K562 (cell line): ENCODE results near the gene RPL10A. TPM values are rescaled to one million over a fixed set of nuclear protein-coding genes. Genes with fewer than 3 reads are reported as not detected.

Experiments
- CBX1 ChIP-seq: sonication (generic); IDR thresholded peaks from 2 replicates; pipeline ENCODE4 v1.6.1; 2016; ENCODE audit warnings: antibody characterized with exemption, low read depth, mild to moderate bottlenecking
- CBX3 ChIP-seq, 2 experiments: IDR thresholded peaks; 1 replicate in 1 of 2; 2 replicates in 1 of 2; pipeline ENCODE4 v1.6.1; 2012; ENCODE audit warnings: inconsistent platforms in 2 of 2, low read length in 2 of 2, borderline replicate concordance in 1 of 2, control low read depth in 1 of 2
- CHAMP1 ChIP-seq: fragments of 450-650 bp; IDR thresholded peaks from 2 replicates; pipeline ENCODE4 v1.6.1; 2016; ENCODE audit warnings: mild to moderate bottlenecking
- CREB1 ChIP-seq, 2 experiments: sonication (generic) in 1 of 2; formaldehyde crosslinking in 1 of 2; IDR thresholded peaks; 2 replicates each; pipeline versions ENCODE4 v1.6.1 to v1.8.0; 2012 to 2022; ENCODE audit warnings: inconsistent platforms in 1 of 2, mild to moderate bottlenecking in 1 of 2, missing genetic modification reagents in 1 of 2, moderate library complexity in 1 of 2
- CSDE1 ChIP-seq, 2 experiments: fragments of 450-650 bp; IDR thresholded peaks; 2 replicates each; pipeline ENCODE4 v1.6.1; 2016; ENCODE audit warnings: mild to moderate bottlenecking in 1 of 2
- ELF1 ChIP-seq: fragments of 200-800 bp; sonication (Bioruptor generic); IDR thresholded peaks from 2 replicates; pipeline ENCODE4 v1.6.1; 2016; ENCODE audit warnings: missing genetic modification characterization, missing compliant biosample characterization
- EP400 ChIP-seq: fragments of 450-650 bp; IDR thresholded peaks from 2 replicates; pipeline ENCODE4 v1.6.1; 2017; ENCODE audit warnings: antibody characterized with exemption, mild to moderate bottlenecking, moderate library complexity
- FOS ChIP-seq: IDR thresholded peaks from 3 replicates; pipeline ENCODE4 v1.6.1; 2011; ENCODE audit not compliant: insufficient read length; ENCODE audit errors: extremely low read depth
- GABPA ChIP-seq: fragments of 200-800 bp; sonication (Bioruptor generic); conservative IDR thresholded peaks from 2 replicates; pipeline ENCODE4 v1.6.1; 2016; ENCODE audit warnings: low read depth, missing genetic modification characterization, missing compliant biosample characterization
- HMG20B ChIP-seq: fragments of 250-450 bp; sonication (Bioruptor Pico); IDR thresholded peaks from 2 replicates; pipeline ENCODE4 v1.5.0; 2021; ENCODE audit warnings: mild to moderate bottlenecking
- ID3 ChIP-seq, 2 experiments: fragments of 250-450 bp in 1 of 2; fragments of 450-650 bp in 1 of 2; sonication (Bioruptor Pico) in 1 of 2; IDR thresholded peaks; 2 replicates each; pipeline versions ENCODE4 v1.6.1 to v1.8.0; 2016 to 2021; ENCODE audit warnings: mild to moderate bottlenecking in 2 of 2, moderate library complexity in 2 of 2, missing compliant biosample characterization in 1 of 2, missing genetic modification characterization in 1 of 2
- KDM2B ChIP-seq: fragments of 250-450 bp; sonication (Bioruptor Pico); IDR thresholded peaks from 2 replicates; pipeline ENCODE4 v1.8.0; 2021; ENCODE audit warnings: mild to moderate bottlenecking, moderate library complexity
- KDM4B ChIP-seq, 2 experiments: fragments of 450-650 bp in 1 of 2; sonication (generic) in 1 of 2; IDR thresholded peaks; 2 replicates each; pipeline ENCODE4 v1.6.1; 2016 to 2017; ENCODE audit warnings: borderline replicate concordance in 2 of 2, antibody characterized with exemption in 1 of 2, low read depth in 1 of 2, mild to moderate bottlenecking in 1 of 2
- MBD2 ChIP-seq: sonication (generic); IDR thresholded peaks from 2 replicates; pipeline ENCODE4 v1.6.1; 2016; ENCODE audit warnings: low read depth, borderline replicate concordance
- MCM5 ChIP-seq: fragments of 450-650 bp; IDR thresholded peaks from 2 replicates; pipeline ENCODE4 v1.6.1; 2016; ENCODE audit warnings: low read depth
- POLR3G ChIP-seq: IDR thresholded peaks from 2 replicates; pipeline ENCODE4 v1.6.1; 2011; ENCODE audit not compliant: insufficient read length, insufficient replicate concordance; ENCODE audit errors: extremely low read depth
- RNF219 ChIP-seq: fragments of 250-450 bp; sonication (Bioruptor Pico); IDR thresholded peaks from 2 replicates; pipeline ENCODE4 v1.5.0; 2022; ENCODE audit warnings: mild to moderate bottlenecking
- STAT5B ChIP-seq: fragments of 250-450 bp; sonication (Bioruptor Pico); IDR thresholded peaks from 2 replicates; pipeline ENCODE4 v1.8.0; 2021; ENCODE audit warnings: mild to moderate bottlenecking, inconsistent platforms
- TFAM ChIP-seq: fragments of 250-450 bp; sonication (Bioruptor Pico); conservative IDR thresholded peaks from 2 replicates; pipeline ENCODE4 v1.5.0; 2021; ENCODE audit warnings: mild to moderate bottlenecking, moderate library complexity
- U2AF1 ChIP-seq: fragments of 200-400 bp; formaldehyde crosslinking; optimal IDR thresholded peaks from 2 replicates; pipeline ENCODE3; 2017; ENCODE audit warnings: mild to moderate bottlenecking, low read depth, low read length, moderate library complexity
- ZNF263 ChIP-seq: sonication (generic); formaldehyde crosslinking; IDR thresholded peaks from 2 replicates; pipeline ENCODE4 v1.8.0; 2022; ENCODE audit warnings: mild to moderate bottlenecking, missing genetic modification reagents, borderline replicate concordance
- ZNF3 ChIP-seq: fragments of 250-450 bp; sonication (Bioruptor Pico); IDR thresholded peaks from 2 replicates; pipeline ENCODE4 v1.5.0; 2021; ENCODE audit warnings: mild to moderate bottlenecking, moderate library complexity
- ZNF707 ChIP-seq: fragments of 250-450 bp; sonication (Bioruptor Pico); conservative IDR thresholded peaks from 2 replicates; pipeline ENCODE4 v1.8.0; 2022; ENCODE audit warnings: inconsistent platforms, mild to moderate bottlenecking, moderate library complexity
- polyA plus RNA-seq, 8 experiments: library from polyadenylated mRNA; depleted of rRNA in 4 of 8; stranded (reverse) in 5 of 8; unstranded in 3 of 8; fragments of >200 nt; fragmentation: Nextera tagmentation in 2 of 8; fragmentation: Illumina TruSeq in 1 of 8; extraction: Ambion mirVana in 2 of 8; extraction: Trizol in 1 of 8; gene quantifications; 2 replicates each; pipeline versions ENCODE4 v1.2.1 to v1.2.3, GENCODE V29; 2011 to 2014; ENCODE audit warnings: inconsistent platforms in 1 of 8, missing spikeins in 1 of 8
- total RNA-seq, 7 experiments: library from RNA; depleted of rRNA in 6 of 7; stranded (reverse); fragments of >200 nt in 6 of 7; fragmentation: Illumina TruSeq in 2 of 7; extraction: Trizol in 2 of 7; gene quantifications; 2 replicates each; pipeline versions ENCODE4 v1.2.1 to v1.2.3, GENCODE V29; 2011 to 2021; ENCODE audit warnings: low replicate concordance in 1 of 7

The RPL10A gene
- total and polyA plus RNA-seq, 9 of the 15 experiments (the other 6 are each of a cell fraction or from before 2014, with no cell fraction given) = 1,589 to 3,237 (median 2,116) TPM

DNA sequence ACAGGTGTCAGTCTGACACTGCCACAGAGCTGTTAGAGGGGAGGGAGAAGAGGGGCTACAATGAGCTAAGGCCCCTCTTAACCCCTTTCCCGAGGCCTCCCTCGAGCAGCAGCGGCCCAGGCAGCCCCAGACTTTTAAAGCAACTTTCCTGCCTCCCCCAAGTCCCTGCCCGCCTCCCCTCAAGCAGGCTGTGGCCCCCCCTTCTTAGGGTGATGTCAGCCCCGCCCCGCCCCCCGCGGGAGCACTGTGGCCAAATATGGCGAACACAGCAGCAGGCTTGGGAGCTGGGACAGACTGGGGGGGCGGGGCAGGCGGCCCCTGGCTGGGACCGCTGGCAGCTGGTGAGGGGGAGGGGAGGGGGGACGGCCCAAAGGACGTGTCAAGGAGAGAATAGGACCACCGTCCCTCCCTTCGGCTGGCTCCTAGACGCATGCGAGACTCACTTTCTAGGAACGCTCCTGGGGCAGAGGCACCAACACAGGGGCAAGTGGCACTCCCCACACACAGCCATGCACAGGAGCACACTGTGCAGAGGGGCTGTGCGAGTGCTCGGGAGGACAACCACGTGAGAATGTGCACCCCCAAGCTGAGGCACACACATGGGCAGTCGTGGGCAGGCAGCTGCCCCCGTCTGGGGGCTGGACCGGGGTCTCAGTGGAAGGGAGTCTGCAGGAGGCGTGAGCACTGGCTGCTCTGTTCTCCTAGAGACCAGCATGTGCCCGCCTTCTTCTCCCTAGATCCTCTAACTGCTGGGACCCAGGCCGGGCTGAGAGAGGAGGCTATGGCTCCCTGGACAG is 22.0 kb downstream of the RPL10A start (continued):
- TF ChIP-seq CHAMP1 (no peak), HMG20B (CRISPR knock-in tag) (no peak), ZNF3 (no peak), EP400 (no peak), ELF1 (tag) (no peak), KDM2B (CRISPR knock-in tag) (no peak), ZNF707 (CRISPR knock-in tag) (no peak), POLR3G (no peak), GABPA (tag) (no peak), CREB1 (IDR thresholded peaks at IDR 0.05) (peak; percentile 57), CREB1 (CRISPR knock-in tag; IDR thresholded peaks at IDR 0.05) (peak; percentile 56), CBX1 (no peak), RNF219 (CRISPR knock-in tag) (no peak), MCM5 (no peak), MBD2 (peak; percentile 57; the same call in 1 of the 2 replicates), STAT5B (CRISPR knock-in tag) (no peak), ZNF263 (CRISPR knock-in tag) (peak; percentile 32; the same call in 1 of the 2 replicates), FOS (no peak), ID3 (CRISPR knock-in tag; IDR thresholded peaks at IDR 0.05) (no peak), ID3 (tag; IDR thresholded peaks at IDR 0.05) (no peak), TFAM (no peak), CSDE1 (IDR thresholded peaks at IDR 0.05) (no peak), U2AF1 (no peak), KDM4B (IDR thresholded peaks at IDR 0.05; ENCODE audit: borderline replicate concordance in 2 of 2, low read depth in 1 of 2) (0 out of 4 replicates have a peak, but pooled peaks of 1 of the 2 experiments have one; percentile 35), CBX3 (IDR thresholded peaks at IDR 0.05; ENCODE audit: borderline replicate concordance in 1 of 2, low read length in 2 of 2) (no peak)
